Measurements from ENCODE around the gene IDH3A. TPM values are rescaled to one million over a fixed set of nuclear protein-coding genes. Genes with fewer than 3 reads are reported as not detected.
"Not testable (repeated sequence)": the region's sequence is repeated elsewhere in the genome, so short reads cannot be mapped to it uniquely, and the experiment has no call there.

IDH3A gene
- total and polyA plus RNA-seq, 5 donors from 2014 or later, result 38.2 to 62.1 (median 50.9) TPM

GRCh38 chr15:78147566-78147965 is 1.6 kb upstream of the IDH3A start:
- Histone ChIP-seq H3K4me3 (ENCODE audit: low read depth, low read length) (no peak overlapping the region), H3K9me3 (ENCODE audit: control insufficient read depth in 2 of 2, low read length in 2 of 2) (no peaks in the 10 kb centered on the region), H3K36me3 (ENCODE audit: control insufficient read depth, insufficient read depth, low read length) (no peaks in the 10 kb centered on the region), H3K27ac (ENCODE audit: insufficient read depth, low read length, poor library complexity, severe bottlenecking) (no peak overlapping the region), H3K27me3 (ENCODE audit: control insufficient read depth, insufficient read depth, low read length) (no peaks in the 10 kb centered on the region), H3K4me1 (ENCODE audit: control insufficient read depth, insufficient read depth, low read length, poor library complexity, severe bottlenecking) (peaks cover 26% of the 10 kb centered on the region)
- Mint-ChIP-seq H3K27me3 (no peaks in the 10 kb centered on the region), H3K36me3 (peaks cover under 1% of the 10 kb centered on the region), H3K27ac (peak overlapping the region; percentile 69 to 93 (median 86)), H3K4me1 (peaks cover 17 to 39% (median 29%) of the 10 kb centered on the region in 4 donors), H3K4me3 (peak overlapping the region; percentile 21 to 94 (median 82)), H3K9me3 (no peaks in the 10 kb centered on the region)
- DNase-seq (no peak), ATAC-seq (ENCODE audit: low read depth in 2 of 2) (no peak)

GRCh38 chr15:78148392-78149067 is 632 bp upstream of the IDH3A start:
- H3K4me3 Mint-ChIP-seq, result peak overlapping the region; percentile 89 to 99 (median 94)
- no peaks in the 10 kb centered on the region for H3K27me3 Mint-ChIP-seq
- peak overlapping the region; percentile 77 to 92 (median 91) for H3K27ac Mint-ChIP-seq
- DNase-seq, result no peak
- H3K9me3 Mint-ChIP-seq, result no peaks in the 10 kb centered on the region
- ATAC-seq (ENCODE audit: low read depth in 2 of 2), result peak in 1 of 2 donors; percentile 0
- H3K36me3 Mint-ChIP-seq, result peaks cover 4% of the 10 kb centered on the region
- Histone ChIP-seq H3K4me3 (ENCODE audit: low read depth, low read length) (peak overlapping the region; percentile 98), H3K9me3 (ENCODE audit: control insufficient read depth in 2 of 2, low read length in 2 of 2) (no peaks in the 10 kb centered on the region), H3K27ac (ENCODE audit: insufficient read depth, low read length, poor library complexity, severe bottlenecking) (peak overlapping the region; percentile 73), H3K4me1 (ENCODE audit: control insufficient read depth, insufficient read depth, low read length, poor library complexity, severe bottlenecking) (peaks cover 26% of the 10 kb centered on the region), H3K27me3 (ENCODE audit: control insufficient read depth, insufficient read depth, low read length) (no peaks in the 10 kb centered on the region), H3K36me3 (ENCODE audit: control insufficient read depth, insufficient read depth, low read length) (no peaks in the 10 kb centered on the region)
- H3K4me1 Mint-ChIP-seq, result peaks cover 22 to 48% (median 39%) of the 10 kb centered on the region in 4 donors

- Mint-ChIP-seq H3K4me3 (peak overlapping the region; percentile 92 to 99 (median 98)), H3K4me1 (peaks cover 23 to 50% (median 39%) of the 10 kb centered on the region in 4 donors), H3K27me3 (no peaks in the 10 kb centered on the region), H3K9me3 (no peaks in the 10 kb centered on the region), H3K27ac (peak overlapping the region; percentile 62 to 92 (median 90)), H3K36me3 (peaks cover 4% of the 10 kb centered on the region)
- Histone ChIP-seq H3K4me1 (ENCODE audit: control insufficient read depth, insufficient read depth, low read length, poor library complexity, severe bottlenecking) (peaks cover 26% of the 10 kb centered on the region), H3K27me3 (ENCODE audit: control insufficient read depth, insufficient read depth, low read length) (no peaks in the 10 kb centered on the region), H3K4me3 (ENCODE audit: low read depth, low read length) (peak overlapping the region; percentile 83), H3K27ac (ENCODE audit: insufficient read depth, low read length, poor library complexity, severe bottlenecking) (peak overlapping the region; percentile 73), H3K36me3 (ENCODE audit: control insufficient read depth, insufficient read depth, low read length) (peaks cover 3% of the 10 kb centered on the region), H3K9me3 (ENCODE audit: control insufficient read depth in 2 of 2, low read length in 2 of 2) (no peaks in the 10 kb centered on the region)
- ATAC-seq (ENCODE audit: low read depth in 2 of 2) (no peak), DNase-seq (no peak)
Observed at GRCh38 chr15:78149805-78150751, 916 bp downstream of the IDH3A start.

- H3K9me3 ChIP-seq (ENCODE audit: control insufficient read depth in 2 of 2, low read length in 2 of 2); H3K36me3 ChIP-seq (ENCODE audit: control insufficient read depth, insufficient read depth, low read length); H3K27ac ChIP-seq (ENCODE audit: insufficient read depth, low read length, poor library complexity, severe bottlenecking); DNase-seq; H3K9me3 Mint-ChIP-seq; H3K36me3 Mint-ChIP-seq; ATAC-seq (ENCODE audit: low read depth in 2 of 2); H3K27me3 ChIP-seq (ENCODE audit: control insufficient read depth, insufficient read depth, low read length); H3K27me3 Mint-ChIP-seq: not testable (repeated sequence)
- peak overlapping the region; percentile 83 for H3K4me3 ChIP-seq (ENCODE audit: low read depth, low read length)
- Mint-ChIP-seq H3K4me1 (peaks cover 33 to 50% (median 41%) of the 10 kb centered on the region in 4 donors), H3K27ac (peak overlapping the region in 1 of 3 donors; percentile 90), H3K4me3 (peak overlapping the region; percentile 92 to 99 (median 98))
- H3K4me1 ChIP-seq (ENCODE audit: control insufficient read depth, insufficient read depth, low read length, poor library complexity, severe bottlenecking), result peaks cover 26% of the 10 kb centered on the region
Observed at GRCh38 chr15:78151075-78151474, 1.9 kb downstream of the IDH3A start.

GRCh38 chr15:78154955-78155354 is 5.8 kb downstream of the IDH3A start:
- Histone ChIP-seq H3K27ac (ENCODE audit: insufficient read depth, low read length, poor library complexity, severe bottlenecking) (no peak overlapping the region), H3K36me3 (ENCODE audit: control insufficient read depth, insufficient read depth, low read length) (peaks cover 25% of the 10 kb centered on the region), H3K9me3 (ENCODE audit: control insufficient read depth in 2 of 2, low read length in 2 of 2) (no peaks in the 10 kb centered on the region), H3K4me1 (ENCODE audit: control insufficient read depth, insufficient read depth, low read length, poor library complexity, severe bottlenecking) (peaks cover 16% of the 10 kb centered on the region), H3K27me3 (ENCODE audit: control insufficient read depth, insufficient read depth, low read length) (no peaks in the 10 kb centered on the region), H3K4me3 (ENCODE audit: low read depth, low read length) (no peak overlapping the region)
- Mint-ChIP-seq H3K27me3 (no peaks in the 10 kb centered on the region), H3K4me3 (no peak overlapping the region), H3K9me3 (no peaks in the 10 kb centered on the region), H3K27ac (no peak overlapping the region), H3K36me3 (peaks cover 14% of the 10 kb centered on the region), H3K4me1 (peaks cover 26 to 29% (median 27%) of the 10 kb centered on the region in 4 donors)
- no peak for DNase-seq
- ATAC-seq (ENCODE audit: low read depth in 2 of 2), result no peak

GRCh38 chr15:78155355-78155939 is 6.3 kb downstream of the IDH3A start:
- H3K4me1 Mint-ChIP-seq, result peaks cover 22 to 24% (median 22%) of the 10 kb centered on the region in 4 donors
- no peak overlapping the region for H3K4me3 Mint-ChIP-seq
- H3K27me3 Mint-ChIP-seq, result no peaks in the 10 kb centered on the region
- Histone ChIP-seq H3K4me3 (ENCODE audit: low read depth, low read length) (no peak overlapping the region), H3K9me3 (ENCODE audit: control insufficient read depth in 2 of 2, low read length in 2 of 2) (no peaks in the 10 kb centered on the region), H3K4me1 (ENCODE audit: control insufficient read depth, insufficient read depth, low read length, poor library complexity, severe bottlenecking) (peaks cover 11% of the 10 kb centered on the region), H3K36me3 (ENCODE audit: control insufficient read depth, insufficient read depth, low read length) (peaks cover 29% of the 10 kb centered on the region), H3K27ac (ENCODE audit: insufficient read depth, low read length, poor library complexity, severe bottlenecking) (no peak overlapping the region), H3K27me3 (ENCODE audit: control insufficient read depth, insufficient read depth, low read length) (no peaks in the 10 kb centered on the region)
- no peak for DNase-seq
- no peak overlapping the region for H3K27ac Mint-ChIP-seq
- no peak for ATAC-seq (ENCODE audit: low read depth in 2 of 2)
- H3K36me3 Mint-ChIP-seq, result peaks cover 14% of the 10 kb centered on the region
- no peaks in the 10 kb centered on the region for H3K9me3 Mint-ChIP-seq

GRCh38 chr15:78156653-78157052 is 7.5 kb downstream of the IDH3A start:
- no peaks in the 10 kb centered on the region for H3K9me3 ChIP-seq (ENCODE audit: control insufficient read depth in 2 of 2, low read length in 2 of 2)
- peaks cover 13 to 17% (median 15%) of the 10 kb centered on the region in 4 donors for H3K4me1 Mint-ChIP-seq
- ATAC-seq (ENCODE audit: low read depth in 2 of 2), result no peak

More at GRCh38 chr15:78156653-78157052, 7.5 kb downstream of the IDH3A start:
- Histone ChIP-seq H3K36me3 (ENCODE audit: control insufficient read depth, insufficient read depth, low read length) (peaks cover 39% of the 10 kb centered on the region), H3K27ac (ENCODE audit: insufficient read depth, low read length, poor library complexity, severe bottlenecking) (no peak overlapping the region), H3K4me3 (ENCODE audit: low read depth, low read length) (no peak overlapping the region), H3K27me3 (ENCODE audit: control insufficient read depth, insufficient read depth, low read length) (no peaks in the 10 kb centered on the region), H3K4me1 (ENCODE audit: control insufficient read depth, insufficient read depth, low read length, poor library complexity, severe bottlenecking) (peaks cover 1% of the 10 kb centered on the region)
- no peak for DNase-seq
- no peaks in the 10 kb centered on the region for H3K9me3 Mint-ChIP-seq
- no peak overlapping the region for H3K27ac Mint-ChIP-seq
- H3K36me3 Mint-ChIP-seq, result peaks cover 16% of the 10 kb centered on the region
- no peak overlapping the region for H3K4me3 Mint-ChIP-seq
- no peaks in the 10 kb centered on the region for H3K27me3 Mint-ChIP-seq
